Left ventricle myocardium inferior (tissue), 1 donor: ENCODE results near the gene CSNK1D. TPM values are rescaled to one million over a fixed set of nuclear protein-coding genes. Genes with fewer than 3 reads are reported as not detected.

Experiments used
- DNase-seq: peaks from one replicate; pipeline ENCODE4 v3.0.0-alpha.2; 2020
- H3K27ac ChIP-seq: fragments of 200-600 bp; replicated peaks from 2 replicates; pipeline ENCODE4 v1.8.0; 2021
- H3K27me3 ChIP-seq: fragments of 200-600 bp; 2 replicates; pipeline ENCODE4 v1.8.0; 2021; ENCODE audit warnings: low read depth
- H3K36me3 ChIP-seq: fragments of 200-600 bp; 2 replicates; pipeline ENCODE4 v1.8.0; 2021
- H3K4me1 ChIP-seq: fragments of 200-600 bp; 2 replicates; pipeline ENCODE4 v1.8.0; 2021
- H3K4me3 ChIP-seq: fragments of 200-600 bp; 2 replicates; pipeline ENCODE4 v1.8.0; 2021; ENCODE audit warnings: mild to moderate bottlenecking, moderate library complexity
- H3K9me3 ChIP-seq: fragments of 200-600 bp; replicated peaks from 2 replicates; pipeline ENCODE4 v1.8.0; 2021
- CTCF ChIP-seq: fragments of 200-600 bp; IDR thresholded peaks from 2 replicates; pipeline ENCODE4 v1.8.0; 2021; ENCODE audit warnings: antibody characterized with exemption, mild to moderate bottlenecking, borderline replicate concordance
- intact Hi-C: fragments of 100-400 bp; cut with micrococcal nuclease; formaldehyde crosslinking; loops from one replicate; pipeline ENCODE4 v1.11.0; 2022
- total RNA-seq: library from RNA; stranded (reverse); fragmentation: NEBNext Ultra II Directional; extraction: Animal tissue kit (Norgen Biotek cat#: 25700); gene quantifications from one replicate; pipeline ENCODE4 v1.2.1, GENCODE V29; 2021
- donor health status: DM: no; HTN: yes; CAD: no; lungs with severe emphysema.

The CSNK1D gene
- total RNA-seq, 1 donor from 2014 or later, result 61.8 TPM

GRCh38 chr17:82204831-82205719, 68.4 kb downstream of the CSNK1D start:
- Histone ChIP-seq H3K9me3 (no peaks in the 10 kb centered on the region), H3K27ac (peak overlapping the region; percentile 76), H3K36me3 (no peaks in the 10 kb centered on the region), H3K4me1 (peaks cover 15% of the 10 kb centered on the region), H3K4me3 (peak overlapping the region; percentile 40), H3K27me3 (no peaks in the 10 kb centered on the region)
- no peak for TF ChIP-seq CTCF
- intact Hi-C loops, result no loop called here
- no peak for DNase-seq

GRCh38 chr17:82203920-82204319, 69.6 kb downstream of the CSNK1D start:
- Histone ChIP-seq H3K27ac (no peak overlapping the region), H3K27me3 (no peaks in the 10 kb centered on the region), H3K36me3 (peaks cover 5% of the 10 kb centered on the region), H3K9me3 (no peaks in the 10 kb centered on the region), H3K4me1 (peaks cover 15% of the 10 kb centered on the region), H3K4me3 (no peak overlapping the region)
- DNase-seq, result no peak
- intact Hi-C loops, result no loop called here
- TF ChIP-seq CTCF, result no peak

GRCh38 chr17:82202981-82203380, 70.5 kb downstream of the CSNK1D start:
- H3K36me3 ChIP-seq, result peaks cover 8% of the 10 kb centered on the region
- no peak for TF ChIP-seq CTCF
- H3K9me3 ChIP-seq, result no peaks in the 10 kb centered on the region
- no peak for DNase-seq
- H3K27ac ChIP-seq, result no peak overlapping the region
- intact Hi-C loops, result no loop called here
- no peaks in the 10 kb centered on the region for H3K27me3 ChIP-seq
- H3K4me1 ChIP-seq, result peaks cover 15% of the 10 kb centered on the region
- H3K4me3 ChIP-seq, result no peak overlapping the region

GRCh38 chr17:82201498-82201910, 72.0 kb downstream of the CSNK1D start:
- no peak for TF ChIP-seq CTCF
- Histone ChIP-seq H3K4me3 (no peak overlapping the region), H3K9me3 (no peaks in the 10 kb centered on the region), H3K4me1 (peaks cover 15% of the 10 kb centered on the region), H3K36me3 (peaks cover 18% of the 10 kb centered on the region), H3K27ac (no peak overlapping the region), H3K27me3 (no peaks in the 10 kb centered on the region)
- no peak for DNase-seq
- intact Hi-C loops, result no loop called here

- TF ChIP-seq CTCF, result no peak
- no peaks in the 10 kb centered on the region for H3K27me3 ChIP-seq
- no peaks in the 10 kb centered on the region for H3K9me3 ChIP-seq
- intact Hi-C loops, result no loop called here
- no peak overlapping the region for H3K27ac ChIP-seq
- peaks cover 18% of the 10 kb centered on the region for H3K36me3 ChIP-seq
- peaks cover 9% of the 10 kb centered on the region for H3K4me1 ChIP-seq
- H3K4me3 ChIP-seq, result no peak overlapping the region
- no peak for DNase-seq
Measured at GRCh38 chr17:82200743-82201497, 72.6 kb downstream of the CSNK1D start.
